C4-2B (cell line): ENCODE data around the gene SLC4A9.

Experiments used
- CTCF ChIP-seq: fragments of 450-650 bp; conservative IDR thresholded peaks from 2 replicates; pipeline ENCODE4 v1.5.1; 2017; ENCODE audit warnings: mild to moderate bottlenecking
- ZFX ChIP-seq: fragments of 450-650 bp; IDR thresholded peaks from 2 replicates; pipeline ENCODE4 v1.6.1; 2017

GRCh38 chr5:140356853-140357725 is 2.9 kb upstream of the SLC4A9 start:
- TF ChIP-seq CTCF (no peak), ZFX (no peak)
